GM12878 (cell line): Measurements from ENCODE around the gene GPLD1. TPM values are rescaled to one million over a fixed set of nuclear protein-coding genes. Genes with fewer than 3 reads are reported as not detected.

Experiments
- ATAC-seq: fragments of 200-7000 bp; cut with Tn5 transposase; 3 replicates; pipeline ENCODE4 v1.9.1; 2020; ENCODE audit warnings: mild to moderate bottlenecking, moderate library complexity
- BruUV-seq: library from RNA; stranded (reverse); fragments of 400-500 nt; replicated peaks from 2 replicates; lab custom pipeline; 2021; lab: Mats Ljungman, UMichigan
- CTCF ChIA-PET: fragments of 300-600 bp; sonication (Branson Sonifier 250); formaldehyde crosslinking; extraction: SDS; loops from one replicate; lab custom pipeline; 2021; ENCODE audit warnings: inconsistent platforms; lab: Yijun Ruan, JAX
- POLR2A ChIA-PET: fragments of 350-600 bp; formaldehyde crosslinking; extraction: SDS; loops from one replicate; lab custom pipeline; 2021; ENCODE audit warnings: inconsistent platforms; lab: Charles Lee
- RAD21 ChIA-PET: fragments of 300-600 bp; sonication (Branson Sonifier 250); formaldehyde crosslinking; loops from one replicate; lab custom pipeline; 2023; ENCODE audit warnings: antibody characterized with exemption; ENCODE audit not compliant: unreplicated experiment; lab: Charles Lee
- SMC1A ChIA-PET: fragments of 300-600 bp; sonication (Branson Sonifier 250); formaldehyde crosslinking; loops from one replicate; lab custom pipeline; 2023; ENCODE audit not compliant: unreplicated experiment, uncharacterized antibody; lab: Charles Lee
- DNase-seq: peaks from one replicate; pipeline ENCODE4 v3.0.0-alpha.2; 2011; ENCODE audit warnings: low read depth, low spot score
- FAIRE-seq: peaks from 3 replicates; lab custom pipeline; 2011; peaks lifted over from hg19 to GRCh38; lab: Jason Lieb, UNC
- H2AFZ ChIP-seq: 2 replicates; pipeline ENCODE4 v1.6.0; 2011; ENCODE audit warnings: low read depth, low read length, control low read depth; ENCODE audit not compliant: control insufficient read depth
- H3K27ac ChIP-seq: 2 replicates; pipeline ENCODE4 v1.5.1; 2011; ENCODE audit warnings: control low read depth; ENCODE audit not compliant: control insufficient read depth, insufficient read depth
- H3K27me3 ChIP-seq, 2 experiments: replicated peaks in 1 of 2; 2 replicates each; pipeline versions ENCODE4 v1.6.0 to v1.6.1; 2011; ENCODE audit warnings: low read length in 1 of 2; ENCODE audit not compliant: control insufficient read depth in 2 of 2, insufficient read depth in 2 of 2
- H3K36me3 ChIP-seq, 2 experiments: 2 replicates each; pipeline ENCODE4 v1.5.1; 2011; ENCODE audit warnings: low read length in 1 of 2; ENCODE audit not compliant: control insufficient read depth in 2 of 2, insufficient read depth in 2 of 2
- H3K4me1 ChIP-seq: 2 replicates; pipeline ENCODE4 v1.6.1; 2011; ENCODE audit warnings: mild to moderate bottlenecking, low read length, moderate library complexity, mixed read lengths; ENCODE audit not compliant: control insufficient read depth, insufficient read depth
- H3K4me2 ChIP-seq: 2 replicates; pipeline ENCODE4 v1.6.0; 2011; ENCODE audit warnings: control low read depth; ENCODE audit not compliant: control insufficient read depth, insufficient read depth
- H3K4me3 ChIP-seq: fragments of 200-600 bp; sonication (generic); 2 replicates; pipeline ENCODE4 v1.5.1; 2016
- H3K79me2 ChIP-seq: 2 replicates; pipeline ENCODE4 v1.6.0; 2011; ENCODE audit warnings: low read length; ENCODE audit not compliant: control insufficient read depth, insufficient read depth
- H3K9ac ChIP-seq: 2 replicates; pipeline ENCODE4 v1.8.0; 2011; ENCODE audit warnings: low read length, control low read depth, mixed read lengths; ENCODE audit not compliant: control insufficient read depth, insufficient read depth
- H3K9me3 ChIP-seq: replicated peaks from 3 replicates; pipeline ENCODE4 v1.5.1; 2011; ENCODE audit warnings: mild to moderate bottlenecking, low read length; ENCODE audit not compliant: control insufficient read depth, insufficient read depth
- H4K20me1 ChIP-seq: 2 replicates; pipeline ENCODE4 v1.6.0; 2011; ENCODE audit not compliant: control insufficient read depth, insufficient read depth
- EGR1 ChIP-seq, 2 experiments: IDR thresholded peaks; 1 replicate in 1 of 2; 2 replicates in 1 of 2; pipeline ENCODE4 v1.6.1; 2011 to 2012; ENCODE audit warnings: low read depth in 2 of 2, low read length in 2 of 2, borderline replicate concordance in 1 of 2, mild to moderate bottlenecking in 1 of 2, moderate library complexity in 1 of 2
- FOXM1 ChIP-seq: IDR thresholded peaks from 2 replicates; pipeline ENCODE4 v1.6.1; 2012; ENCODE audit warnings: low read depth, mild to moderate bottlenecking, inconsistent platforms, low read length, moderate library complexity
- IRF3 ChIP-seq: fragments of 450-650 bp; IDR thresholded peaks from 2 replicates; pipeline ENCODE4 v1.6.1; 2014; ENCODE audit warnings: mild to moderate bottlenecking
- JUNB ChIP-seq: IDR thresholded peaks from 2 replicates; pipeline ENCODE4 v1.6.1; 2016; ENCODE audit warnings: antibody characterized with exemption, mild to moderate bottlenecking
- MYC ChIP-seq: IDR thresholded peaks from 2 replicates; pipeline ENCODE4 v1.6.1; 2011; ENCODE audit warnings: mild to moderate bottlenecking, low read length, moderate library complexity, inconsistent platforms; ENCODE audit not compliant: insufficient read depth, insufficient replicate concordance, insufficient read length, severe bottlenecking
- NFYB ChIP-seq: IDR thresholded peaks from 2 replicates; pipeline ENCODE4 v1.6.1; 2011; ENCODE audit warnings: low read depth, mild to moderate bottlenecking, low read length, improper control_type of control experiment, moderate library complexity; ENCODE audit not compliant: insufficient read depth
- TAF1 ChIP-seq: IDR thresholded peaks from 2 replicates; pipeline ENCODE4 v1.6.1; 2011; ENCODE audit warnings: mild to moderate bottlenecking, low read depth, low read length, borderline replicate concordance
- WGBS: methylation state at CpG from one replicate; pipeline ENCODE4 v1.1.6; 2016; ENCODE audit warnings: low lambda C conversion rate; ENCODE audit not compliant: insufficient replicate concordance, insufficient coverage; ENCODE audit errors: missing lambda C conversion rate; 5-methylcytosine and 5-hydroxymethylcytosine counted together
- in situ Hi-C: fragments of 300-500 bp; cut with MboI; formaldehyde crosslinking; loops from 9 replicates; pipeline ENCODE4 v1.14.3; 2018; ENCODE audit warnings: mixed read lengths
- intact Hi-C: fragments of 100-400 bp; cut with micrococcal nuclease; formaldehyde crosslinking; loops from one replicate; pipeline ENCODE4 v1.14.2; 2022; ENCODE audit not compliant: unreplicated experiment
- polyA plus RNA-seq, 11 experiments: library from polyadenylated mRNA; depleted of rRNA in 4 of 11; unstranded in 6 of 11; stranded (reverse) in 5 of 11; fragments of >200 nt; fragmentation: Nextera tagmentation in 4 of 11; fragmentation: Illumina TruSeq in 1 of 11; extraction: Ambion mirVana in 4 of 11; extraction: Trizol in 1 of 11; gene quantifications; 1 replicate in 1 of 11; 2 replicates in 10 of 11; pipeline versions ENCODE4 v1.2.1 to v1.2.3, GENCODE V29; 2011 to 2016; ENCODE audit warnings: inconsistent platforms in 2 of 11, missing spikeins in 2 of 11, low read depth in 1 of 11
- total RNA-seq, 4 experiments: library from RNA; depleted of rRNA in 3 of 4; stranded (reverse); fragments of >200 nt in 3 of 4; fragmentation: Illumina TruSeq in 1 of 4; extraction: Trizol in 1 of 4; gene quantifications; 2 replicates each; pipeline versions ENCODE4 v1.2.1 to v1.2.3, GENCODE V29; 2013 to 2021

GPLD1 gene
- total and polyA plus RNA-seq, 10 of the 15 experiments (the other 5 are each of a cell fraction or from before 2014, with no cell fraction given), result 0.04 to 1.0 (median 0.69) TPM

GRCh38 chr6:24501914-24502313 lies 12.5 kb upstream of the GPLD1 start (continued):
- TF ChIP-seq JUNB, result no peak
- no peak for TF ChIP-seq FOXM1
- TF ChIP-seq EGR1 (IDR thresholded peaks at IDR 0.05; ENCODE audit: borderline replicate concordance in 1 of 2, low read depth in 2 of 2, low read length in 2 of 2), result no peak
- TF ChIP-seq IRF3, result no peak
- TF ChIP-seq, all 136 proteins: peak for 0

GRCh38 chr6:24501374-24501773 lies 12.0 kb upstream of the GPLD1 start:
- Histone ChIP-seq H3K4me1 (no peaks in the 10 kb centered on the region), H4K20me1 (no peaks in the 10 kb centered on the region)
- in situ Hi-C loops, result no loop called here
- POLR2A ChIA-PET, result interaction anchor here (0.6 to 0.8 kb wide), 2 partner anchors 9 to 22 kb away, joined by 4 to 5 read pairs; no protein-coding TSS in a partner anchor
- TF ChIP-seq NFYB, result no peak
- no peak for TF ChIP-seq MYC
- no peak for TF ChIP-seq TAF1
- TF ChIP-seq, all 136 proteins: peak for 0
- H3K27me3 ChIP-seq, result no peaks in the 10 kb centered on the region
- no peak overlapping the region for H3K9ac ChIP-seq
- ATAC-seq, result no peak
- no peak overlapping the region for H3K27ac ChIP-seq
- no peak overlapping the region for H3K4me2 ChIP-seq
- CTCF ChIA-PET, result interaction anchor here (0.9 to 2.5 kb wide), 7 partner anchors 11 to 80 kb away, joined by 3 to 14 read pairs (median 3); no protein-coding TSS in a partner anchor
- RAD21 ChIA-PET, result interaction anchor here (0.8 to 1.1 kb wide), 2 partner anchors 21 to 23 kb away, joined by 3 read pairs; no protein-coding TSS in a partner anchor
- H3K36me3 ChIP-seq, result no peaks in the 10 kb centered on the region
- FAIRE-seq, result no peak
- WGBS, result 53% methylated on average over 2 of the region's 2 CpGs
- intact Hi-C loops, result no loop called here
- H3K4me3 ChIP-seq, result no peak overlapping the region
- SMC1A ChIA-PET, result interaction anchor here (1.1 to 1.4 kb wide), 6 partner anchors 8 to 80 kb away, joined by 3 read pairs; no protein-coding TSS in a partner anchor
- H2AFZ ChIP-seq, result no peak overlapping the region
- H3K79me2 ChIP-seq, result no peaks in the 10 kb centered on the region
- no TSS peak for BruUV-seq
- DNase-seq, result no peak
- no peaks in the 10 kb centered on the region; the same call in 2 of the 3 replicates for H3K9me3 ChIP-seq
